ENCODE data around the gene CIDEC. TPM values are rescaled to one million over a fixed set of nuclear protein-coding genes. Genes with fewer than 3 reads are reported as not detected.

CIDEC gene
- total and polyA plus RNA-seq, 2 of the 13 experiments (the other 11 are each of a cell fraction or from before 2014, with no cell fraction given), result 2.5 to 10.4 TPM

- TF ChIP-seq ZNF407 (CRISPR knock-in tag; IDR thresholded peaks at IDR 0.05; ENCODE audit: not compliant biosample characterization) (no peak), ATF6 (CRISPR knock-in tag; conservative IDR thresholded peaks at IDR 0.05) (no peak), ZNF572 (CRISPR knock-in tag; IDR thresholded peaks at IDR 0.05) (0 out of 2 replicates have a peak, but pooled peaks have one; percentile 59), ZEB1 (IDR thresholded peaks at IDR 0.05; ENCODE audit: insufficient replicate concordance, low read depth) (peak; percentile 62), CREM (IDR thresholded peaks at IDR 0.05) (no peak), CREM (CRISPR knock-in tag; IDR thresholded peaks at IDR 0.05) (no peak), ZNF678 (CRISPR knock-in tag; IDR thresholded peaks at IDR 0.05) (no peak), ZNF124 (CRISPR knock-in tag; IDR thresholded peaks at IDR 0.05) (0 out of 2 replicates have a peak, but pooled peaks have one; percentile 77), ZNF574 (CRISPR knock-in tag; IDR thresholded peaks at IDR 0.05) (no peak), GLMP (CRISPR knock-in tag; IDR thresholded peaks at IDR 0.05; ENCODE audit: borderline replicate concordance) (no peak)
- TF ChIP-seq, protein P1, sequence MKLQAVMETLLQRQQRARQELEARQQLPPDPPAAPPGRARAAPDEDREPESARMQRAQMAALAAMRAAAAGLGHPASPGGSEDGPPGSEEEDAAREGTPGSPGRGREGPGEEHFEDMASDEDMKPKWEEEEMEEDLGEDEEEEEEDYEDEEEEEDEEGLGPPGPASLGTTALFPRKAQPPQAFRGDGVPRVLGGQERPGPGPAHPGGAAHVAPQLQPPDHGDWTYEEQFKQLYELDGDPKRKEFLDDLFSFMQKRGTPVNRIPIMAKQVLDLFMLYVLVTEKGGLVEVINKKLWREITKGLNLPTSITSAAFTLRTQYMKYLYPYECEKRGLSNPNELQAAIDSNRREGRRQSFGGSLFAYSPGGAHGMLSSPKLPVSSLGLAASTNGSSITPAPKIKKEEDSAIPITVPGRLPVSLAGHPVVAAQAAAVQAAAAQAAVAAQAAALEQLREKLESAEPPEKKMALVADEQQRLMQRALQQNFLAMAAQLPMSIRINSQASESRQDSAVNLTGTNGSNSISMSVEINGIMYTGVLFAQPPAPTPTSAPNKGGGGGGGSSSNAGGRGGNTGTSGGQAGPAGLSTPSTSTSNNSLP (IDR thresholded peaks at IDR 0.05; ENCODE audit: low read depth, low read length), result no peak
- TF ChIP-seq, protein P2, sequence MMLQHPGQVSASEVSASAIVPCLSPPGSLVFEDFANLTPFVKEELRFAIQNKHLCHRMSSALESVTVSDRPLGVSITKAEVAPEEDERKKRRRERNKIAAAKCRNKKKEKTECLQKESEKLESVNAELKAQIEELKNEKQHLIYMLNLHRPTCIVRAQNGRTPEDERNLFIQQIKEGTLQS (CRISPR knock-in tag; IDR thresholded peaks at IDR 0.05), result no peak
Observed at GRCh38 chr3:9914559-9915253, 34.7 kb upstream of the CIDEC start (continued).

All from HepG2 (cell line).